Loucy (cell line): ENCODE measurements around the gene YIF1A.
A peak's percentile ranks its signal among the peaks of the same experiment; 100 is the strongest.

Source experiments
- H2AFZ ChIP-seq: fragments of 200-600 bp; sonication (generic); 2 replicates; pipeline ENCODE4 v1.6.0; 2016; ENCODE audit warnings: antibody characterized with exemption, mild to moderate bottlenecking, low read length, moderate library complexity
- H3F3A ChIP-seq: fragments of 200-600 bp; 2 replicates; pipeline ENCODE4 v1.6.0; 2016; ENCODE audit warnings: antibody characterized with exemption, low read depth, mild to moderate bottlenecking
- H3K27me3 ChIP-seq: fragments of 200-600 bp; sonication (generic); 2 replicates; pipeline ENCODE4 v1.6.1; 2014; ENCODE audit warnings: low read length, mild to moderate bottlenecking; ENCODE audit not compliant: insufficient read depth, poor library complexity, severe bottlenecking
- H3K36me3 ChIP-seq: fragments of 200-600 bp; sonication (generic); 2 replicates; pipeline ENCODE4 v1.6.1; 2016; ENCODE audit warnings: low read length; ENCODE audit not compliant: insufficient read depth
- H3K4me1 ChIP-seq: fragments of 200-600 bp; sonication (generic); 2 replicates; pipeline ENCODE4 v1.5.1; 2014; ENCODE audit warnings: low read length, mild to moderate bottlenecking; ENCODE audit not compliant: insufficient read depth, poor library complexity, severe bottlenecking
- H3K4me2 ChIP-seq: fragments of 200-600 bp; sonication (generic); 2 replicates; pipeline ENCODE4 v1.6.0; 2014; ENCODE audit warnings: antibody characterized with exemption, low read length, low read depth, mild to moderate bottlenecking; ENCODE audit not compliant: poor library complexity, severe bottlenecking
- H3K4me3 ChIP-seq: fragments of 200-600 bp; sonication (generic); 2 replicates; pipeline ENCODE4 v1.5.1; 2014; ENCODE audit warnings: low read length, mild to moderate bottlenecking, mixed read lengths; ENCODE audit not compliant: poor library complexity, severe bottlenecking
- H3K79me2 ChIP-seq: fragments of 200-600 bp; sonication (generic); 2 replicates; pipeline ENCODE4 v1.6.1; 2014; ENCODE audit warnings: low read length; ENCODE audit not compliant: insufficient read depth
- H3K9ac ChIP-seq: fragments of 200-600 bp; sonication (generic); 2 replicates; pipeline ENCODE4 v1.6.0; 2014; ENCODE audit warnings: mild to moderate bottlenecking, low read depth, low read length, moderate library complexity; ENCODE audit not compliant: poor library complexity, severe bottlenecking
- H3K9me2 ChIP-seq: fragments of 200-600 bp; sonication (generic); replicated peaks from 2 replicates; pipeline ENCODE4 v1.6.1; 2016; ENCODE audit warnings: low read depth, low read length, mixed read lengths
- H3K9me3 ChIP-seq: fragments of 200-600 bp; sonication (generic); 2 replicates; pipeline ENCODE4 v1.6.1; 2014; ENCODE audit warnings: mild to moderate bottlenecking, antibody characterized with exemption, low read length, low read depth; ENCODE audit not compliant: insufficient read depth
- H4K20me1 ChIP-seq: fragments of 200-600 bp; sonication (generic); 2 replicates; pipeline ENCODE4 v1.6.0; 2014; ENCODE audit warnings: antibody characterized with exemption, low read length, mild to moderate bottlenecking; ENCODE audit not compliant: insufficient read depth, poor library complexity, severe bottlenecking
- EZH2phosphoT487 ChIP-seq: fragments of 200-600 bp; IDR thresholded peaks from 2 replicates; pipeline ENCODE4 v1.6.1; 2018; ENCODE audit warnings: antibody characterized with exemption, mild to moderate bottlenecking, moderate library complexity, borderline replicate concordance
- TF ChIP-seq, protein P1 (sequence below): fragments of 200-600 bp; sonication (generic); conservative IDR thresholded peaks from 2 replicates; pipeline ENCODE4 v1.5.1; 2014; ENCODE audit warnings: mild to moderate bottlenecking, antibody characterized with exemption, low read length

The YIF1A gene

DNA sequence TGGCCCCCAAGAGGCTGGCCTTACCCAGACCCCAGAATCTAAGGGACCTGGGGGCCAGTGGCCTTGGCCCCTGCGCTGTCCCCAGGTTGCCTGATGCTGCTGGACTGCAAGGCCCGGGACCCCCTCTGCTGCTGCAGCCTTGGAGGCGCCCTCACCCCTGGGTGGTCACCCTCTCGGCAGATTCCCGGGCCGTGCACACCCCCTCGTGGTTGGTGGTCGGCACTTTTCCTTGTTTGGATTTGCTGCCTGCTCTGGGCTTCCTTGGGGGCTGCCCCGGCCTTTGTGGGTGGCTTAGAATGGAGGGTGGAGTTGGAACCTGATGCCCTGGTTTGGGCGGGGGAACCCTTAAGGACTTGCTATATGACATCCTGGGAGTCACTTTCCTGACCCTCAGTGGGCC is 42.0 kb upstream of the YIF1A start:
- TF ChIP-seq, protein P1, sequence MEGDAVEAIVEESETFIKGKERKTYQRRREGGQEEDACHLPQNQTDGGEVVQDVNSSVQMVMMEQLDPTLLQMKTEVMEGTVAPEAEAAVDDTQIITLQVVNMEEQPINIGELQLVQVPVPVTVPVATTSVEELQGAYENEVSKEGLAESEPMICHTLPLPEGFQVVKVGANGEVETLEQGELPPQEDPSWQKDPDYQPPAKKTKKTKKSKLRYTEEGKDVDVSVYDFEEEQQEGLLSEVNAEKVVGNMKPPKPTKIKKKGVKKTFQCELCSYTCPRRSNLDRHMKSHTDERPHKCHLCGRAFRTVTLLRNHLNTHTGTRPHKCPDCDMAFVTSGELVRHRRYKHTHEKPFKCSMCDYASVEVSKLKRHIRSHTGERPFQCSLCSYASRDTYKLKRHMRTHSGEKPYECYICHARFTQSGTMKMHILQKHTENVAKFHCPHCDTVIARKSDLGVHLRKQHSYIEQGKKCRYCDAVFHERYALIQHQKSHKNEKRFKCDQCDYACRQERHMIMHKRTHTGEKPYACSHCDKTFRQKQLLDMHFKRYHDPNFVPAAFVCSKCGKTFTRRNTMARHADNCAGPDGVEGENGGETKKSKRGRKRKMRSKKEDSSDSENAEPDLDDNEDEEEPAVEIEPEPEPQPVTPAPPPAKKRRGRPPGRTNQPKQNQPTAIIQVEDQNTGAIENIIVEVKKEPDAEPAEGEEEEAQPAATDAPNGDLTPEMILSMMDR = no peak
- TF ChIP-seq EZH2phosphoT487 = no peak
- Histone ChIP-seq H3K9me3 (no peaks in the 10 kb centered on the region), H3K4me3 (no peak overlapping the region), H3K27me3 (no peaks in the 10 kb centered on the region), H3K4me2 (no peak overlapping the region), H3F3A (no peaks in the 10 kb centered on the region), H3K79me2 (no peaks in the 10 kb centered on the region), H3K9ac (no peak overlapping the region), H2AFZ (no peak overlapping the region), H3K4me1 (peaks cover 20% of the 10 kb centered on the region), H3K9me2 (no peaks in the 10 kb centered on the region), H3K36me3 (no peaks in the 10 kb centered on the region), H4K20me1 (no peaks in the 10 kb centered on the region)

DNA sequence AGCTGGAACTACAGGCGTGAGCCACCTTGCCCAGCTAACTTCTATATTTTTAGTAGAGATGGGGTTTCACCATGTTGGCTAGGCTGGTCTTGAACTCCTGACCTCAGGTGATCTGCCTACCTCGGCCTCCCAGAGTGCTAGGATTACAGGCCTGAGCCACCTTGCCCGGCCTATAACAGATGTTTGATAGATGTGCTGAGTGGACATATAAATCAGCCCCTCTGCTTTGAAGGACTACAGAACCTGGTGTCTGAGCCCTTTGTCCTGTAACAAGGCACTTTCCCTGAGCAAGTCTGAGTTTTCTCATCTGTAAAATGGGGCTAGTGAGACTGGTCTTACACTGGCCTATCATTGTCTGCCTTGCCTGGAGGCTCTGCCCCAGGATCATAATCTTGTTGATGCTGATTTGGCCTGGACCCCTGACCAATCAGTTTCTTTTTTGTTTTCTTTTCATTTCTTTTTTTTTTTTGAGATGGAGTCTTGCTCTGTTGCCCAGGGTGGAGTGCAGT is 40.3 kb upstream of the YIF1A start:
- no peak for TF ChIP-seq EZH2phosphoT487
- TF ChIP-seq, protein P1 = no peak
- H3F3A ChIP-seq = no peaks in the 10 kb centered on the region
- no peaks in the 10 kb centered on the region for H3K36me3 ChIP-seq
- H3K27me3 ChIP-seq = no peaks in the 10 kb centered on the region
- no peaks in the 10 kb centered on the region for H3K9me2 ChIP-seq
- H2AFZ ChIP-seq = no peak overlapping the region
- H3K4me1 ChIP-seq = peaks cover 31% of the 10 kb centered on the region
- no peaks in the 10 kb centered on the region for H4K20me1 ChIP-seq
- H3K4me3 ChIP-seq = no peak overlapping the region
- no peak overlapping the region for H3K4me2 ChIP-seq
- H3K79me2 ChIP-seq = no peaks in the 10 kb centered on the region
- no peak overlapping the region for H3K9ac ChIP-seq
- no peaks in the 10 kb centered on the region for H3K9me3 ChIP-seq

DNA sequence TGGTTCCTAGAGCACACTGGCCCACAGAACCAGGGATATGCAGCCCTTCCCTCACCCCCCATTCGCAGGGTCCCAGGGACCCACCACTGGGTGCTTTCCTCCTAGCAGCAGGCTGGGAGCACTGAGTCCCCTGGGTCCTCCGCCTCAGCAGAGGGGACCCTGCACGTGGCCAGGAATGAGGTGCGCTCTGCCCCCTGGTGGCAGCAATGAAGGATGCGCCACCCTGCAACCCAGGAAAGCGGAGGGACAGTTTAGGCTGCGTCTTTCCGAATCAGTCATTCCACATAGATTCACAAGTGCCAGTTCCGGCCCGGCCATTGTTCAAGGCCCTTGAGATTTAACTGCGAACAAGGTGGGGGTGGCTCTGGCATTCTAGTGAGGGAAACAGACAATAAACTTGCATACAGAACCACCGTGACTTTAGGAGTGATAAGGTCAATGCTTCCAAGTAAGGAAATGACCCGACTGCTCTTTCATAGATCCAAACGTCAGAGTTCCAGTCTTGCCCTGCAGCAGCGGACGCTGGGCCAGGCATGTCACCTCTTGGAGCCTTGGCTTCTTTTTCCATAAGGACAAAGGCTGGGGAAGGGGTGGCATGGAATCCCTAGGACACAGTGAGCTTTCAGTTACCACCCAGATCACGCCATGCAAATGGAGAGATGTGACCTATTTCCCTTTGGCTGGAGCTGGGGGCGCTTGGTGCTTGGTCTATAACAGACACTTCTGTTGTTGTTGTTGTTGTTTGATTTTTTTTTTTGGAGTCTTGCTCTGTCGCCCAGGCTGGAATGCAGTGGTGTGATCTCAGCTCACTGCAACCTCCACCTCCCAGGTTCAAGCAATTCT is 39.6 kb upstream of the YIF1A start:
- TF ChIP-seq, protein P1 = peak; percentile 93
- TF ChIP-seq EZH2phosphoT487 = no peak
- H2AFZ ChIP-seq = peak overlapping the region; percentile 88
- no peaks in the 10 kb centered on the region for H3F3A ChIP-seq
- H3K9me2 ChIP-seq = no peaks in the 10 kb centered on the region
- H3K79me2 ChIP-seq = no peaks in the 10 kb centered on the region
- H3K9ac ChIP-seq = peak overlapping the region; percentile 15
- no peaks in the 10 kb centered on the region for H3K36me3 ChIP-seq
- no peaks in the 10 kb centered on the region for H3K9me3 ChIP-seq
- H3K4me1 ChIP-seq = peaks cover 31% of the 10 kb centered on the region
- no peaks in the 10 kb centered on the region for H3K27me3 ChIP-seq
- no peaks in the 10 kb centered on the region for H4K20me1 ChIP-seq
- H3K4me2 ChIP-seq = peak overlapping the region; percentile 17
- no peak overlapping the region for H3K4me3 ChIP-seq
